Stimulated activated naive CD8-positive, alpha-beta T cell treated with anti-CD3 and anti-CD28 coated beads, Interleukin-15, Interleukin-2, amounts not matched to agents 100 ng/mL and 50 ng/mL, for 24 hours (primary cell): ENCODE measurements around the gene COX11.

Experiments
- H3K27ac Mint-ChIP-seq: one replicate; pipeline ENCODE4 v1.8.0; 2021; ENCODE audit warnings: mild to moderate bottlenecking, mixed read lengths
- H3K27me3 Mint-ChIP-seq: one replicate; pipeline ENCODE4 v1.8.0; 2021; ENCODE audit warnings: mixed read lengths
- H3K36me3 Mint-ChIP-seq: one replicate; pipeline ENCODE4 v1.8.0; 2021; ENCODE audit warnings: low read depth, mixed read lengths
- H3K4me1 Mint-ChIP-seq: one replicate; pipeline ENCODE4 v1.8.0; 2021; ENCODE audit warnings: low read depth, mixed read lengths
- H3K4me3 Mint-ChIP-seq: one replicate; pipeline ENCODE4 v1.8.0; 2021; ENCODE audit warnings: mild to moderate bottlenecking, mixed read lengths
- H3K9me3 Mint-ChIP-seq: one replicate; pipeline ENCODE4 v1.8.0; 2021; ENCODE audit warnings: mixed read lengths

COX11 gene

GRCh38 chr17:54974759-54975158 lies 6.3 kb upstream of the COX11 start:
- Mint-ChIP-seq H3K27ac (no peak overlapping the region), H3K36me3 (no peaks in the 10 kb centered on the region)

GRCh38 chr17:54972406-54973138 lies 4.1 kb upstream of the COX11 start:
- no peaks in the 10 kb centered on the region for H3K9me3 Mint-ChIP-seq
- no peak overlapping the region for H3K27ac Mint-ChIP-seq
- H3K4me3 Mint-ChIP-seq, result no peak overlapping the region
- no peaks in the 10 kb centered on the region for H3K36me3 Mint-ChIP-seq
- no peaks in the 10 kb centered on the region for H3K27me3 Mint-ChIP-seq
- no peaks in the 10 kb centered on the region for H3K4me1 Mint-ChIP-seq

More at GRCh38 chr17:54974759-54975158, 6.3 kb upstream of the COX11 start:
- Mint-ChIP-seq H3K27me3 (no peaks in the 10 kb centered on the region), H3K4me1 (no peaks in the 10 kb centered on the region), H3K4me3 (no peak overlapping the region), H3K9me3 (no peaks in the 10 kb centered on the region)

- Mint-ChIP-seq H3K27me3 (no peaks in the 10 kb centered on the region), H3K27ac (no peak overlapping the region), H3K4me1 (peaks cover 4% of the 10 kb centered on the region), H3K4me3 (no peak overlapping the region), H3K9me3 (no peaks in the 10 kb centered on the region), H3K36me3 (no peaks in the 10 kb centered on the region)
Measured at GRCh38 chr17:54971901-54972300, 3.4 kb upstream of the COX11 start.

GRCh38 chr17:54971147-54971546 lies 2.7 kb upstream of the COX11 start:
- H3K4me3 Mint-ChIP-seq, result no peak overlapping the region
- H3K36me3 Mint-ChIP-seq, result peaks cover 4% of the 10 kb centered on the region
- peaks cover 11% of the 10 kb centered on the region for H3K4me1 Mint-ChIP-seq
- H3K27me3 Mint-ChIP-seq, result no peaks in the 10 kb centered on the region
- H3K27ac Mint-ChIP-seq, result no peak overlapping the region
- H3K9me3 Mint-ChIP-seq, result no peaks in the 10 kb centered on the region

GRCh38 chr17:54969658-54970572 lies 1.5 kb upstream of the COX11 start:
- peak overlapping the region; percentile 12 for H3K4me3 Mint-ChIP-seq
- no peaks in the 10 kb centered on the region for H3K27me3 Mint-ChIP-seq
- peaks cover 17% of the 10 kb centered on the region for H3K4me1 Mint-ChIP-seq
- H3K27ac Mint-ChIP-seq, result no peak overlapping the region
- no peaks in the 10 kb centered on the region for H3K9me3 Mint-ChIP-seq
- peaks cover 13% of the 10 kb centered on the region for H3K36me3 Mint-ChIP-seq

GRCh38 chr17:54968988-54969332 lies 506 bp upstream of the COX11 start:
- H3K36me3 Mint-ChIP-seq, result peaks cover 22% of the 10 kb centered on the region
- no peaks in the 10 kb centered on the region for H3K9me3 Mint-ChIP-seq
- no peak overlapping the region for H3K4me3 Mint-ChIP-seq
- no peak overlapping the region for H3K27ac Mint-ChIP-seq
- H3K4me1 Mint-ChIP-seq, result peaks cover 17% of the 10 kb centered on the region
- no peaks in the 10 kb centered on the region for H3K27me3 Mint-ChIP-seq

GRCh38 chr17:54967621-54968261 lies 713 bp downstream of the COX11 start:
- Mint-ChIP-seq H3K27ac (no peak overlapping the region), H3K27me3 (no peaks in the 10 kb centered on the region)

GRCh38 chr17:54956791-54957190 lies 11.7 kb downstream of the COX11 start:
- H3K36me3 Mint-ChIP-seq, result peaks cover 40% of the 10 kb centered on the region
- H3K4me3 Mint-ChIP-seq, result no peak overlapping the region
- H3K27me3 Mint-ChIP-seq, result no peaks in the 10 kb centered on the region
- no peaks in the 10 kb centered on the region for H3K9me3 Mint-ChIP-seq
- no peak overlapping the region for H3K27ac Mint-ChIP-seq
- no peaks in the 10 kb centered on the region for H3K4me1 Mint-ChIP-seq

More at GRCh38 chr17:54967621-54968261, 713 bp downstream of the COX11 start:
- Mint-ChIP-seq H3K36me3 (peaks cover 28% of the 10 kb centered on the region), H3K4me3 (no peak overlapping the region), H3K9me3 (no peaks in the 10 kb centered on the region), H3K4me1 (peaks cover 17% of the 10 kb centered on the region)

- Mint-ChIP-seq H3K36me3 (peaks cover 13% of the 10 kb centered on the region), H3K9me3 (no peaks in the 10 kb centered on the region), H3K4me1 (peaks cover 9% of the 10 kb centered on the region), H3K4me3 (no peak overlapping the region), H3K27me3 (peaks cover 11% of the 10 kb centered on the region), H3K27ac (no peak overlapping the region)
Measured at GRCh38 chr17:54951286-54951685, 17.2 kb downstream of the COX11 start.

GRCh38 chr17:54950116-54950515 lies 18.3 kb downstream of the COX11 start:
- Mint-ChIP-seq H3K27ac (no peak overlapping the region), H3K36me3 (peaks cover 13% of the 10 kb centered on the region), H3K4me1 (peaks cover 12% of the 10 kb centered on the region), H3K4me3 (no peak overlapping the region), H3K27me3 (peaks cover 11% of the 10 kb centered on the region), H3K9me3 (no peaks in the 10 kb centered on the region)

GRCh38 chr17:54948380-54948779 lies 20.1 kb downstream of the COX11 start:
- H3K36me3 Mint-ChIP-seq, result peaks cover 9% of the 10 kb centered on the region
- H3K27me3 Mint-ChIP-seq, result peaks cover 18% of the 10 kb centered on the region
- H3K4me1 Mint-ChIP-seq, result peaks cover 12% of the 10 kb centered on the region
- no peak overlapping the region for H3K4me3 Mint-ChIP-seq
- H3K9me3 Mint-ChIP-seq, result no peaks in the 10 kb centered on the region
- no peak overlapping the region for H3K27ac Mint-ChIP-seq

GRCh38 chr17:54947396-54947795 lies 21.1 kb downstream of the COX11 start:
- no peak overlapping the region for H3K27ac Mint-ChIP-seq
- H3K27me3 Mint-ChIP-seq, result peaks cover 18% of the 10 kb centered on the region
- no peaks in the 10 kb centered on the region for H3K9me3 Mint-ChIP-seq
- H3K4me3 Mint-ChIP-seq, result no peak overlapping the region
- H3K4me1 Mint-ChIP-seq, result peaks cover 12% of the 10 kb centered on the region
- H3K36me3 Mint-ChIP-seq, result peaks cover 6% of the 10 kb centered on the region

- Mint-ChIP-seq H3K9me3 (no peaks in the 10 kb centered on the region), H3K4me1 (peaks cover 12% of the 10 kb centered on the region), H3K36me3 (no peaks in the 10 kb centered on the region), H3K27ac (no peak overlapping the region), H3K4me3 (no peak overlapping the region), H3K27me3 (peaks cover 18% of the 10 kb centered on the region)
Measured at GRCh38 chr17:54945671-54946070, 22.8 kb downstream of the COX11 start.

GRCh38 chr17:54945231-54945630 lies 23.2 kb downstream of the COX11 start:
- no peak overlapping the region for H3K27ac Mint-ChIP-seq
- peaks cover 12% of the 10 kb centered on the region for H3K4me1 Mint-ChIP-seq
- H3K36me3 Mint-ChIP-seq, result no peaks in the 10 kb centered on the region
- H3K4me3 Mint-ChIP-seq, result no peak overlapping the region
- no peaks in the 10 kb centered on the region for H3K9me3 Mint-ChIP-seq
- peaks cover 18% of the 10 kb centered on the region for H3K27me3 Mint-ChIP-seq

GRCh38 chr17:54944796-54945195 lies 23.7 kb downstream of the COX11 start:
- Mint-ChIP-seq H3K27me3 (peaks cover 18% of the 10 kb centered on the region), H3K4me1 (peaks cover 12% of the 10 kb centered on the region), H3K9me3 (no peaks in the 10 kb centered on the region), H3K36me3 (no peaks in the 10 kb centered on the region), H3K4me3 (no peak overlapping the region), H3K27ac (no peak overlapping the region)
